HepG2 (cell line): ENCODE measurements around the gene ENO1. TPM values are rescaled to one million over a fixed set of nuclear protein-coding genes. Genes with fewer than 3 reads are reported as not detected.

Experiments used
- AGO1 ChIP-seq: fragments of 200-400 bp; formaldehyde crosslinking; IDR thresholded peaks from 2 replicates; pipeline ENCODE4 v1.6.1; 2017; ENCODE audit warnings: mild to moderate bottlenecking, low read depth, low read length, moderate library complexity; ENCODE audit not compliant: poor library complexity, severe bottlenecking
- CEBPB ChIP-seq: IDR thresholded peaks from 2 replicates; pipeline ENCODE4 v1.6.1; 2011; ENCODE audit warnings: low read depth, low read length, improper control_type of control experiment, borderline replicate concordance
- ELF4 ChIP-seq: sonication (generic); formaldehyde crosslinking; IDR thresholded peaks from 2 replicates; pipeline ENCODE4 v1.5.0; 2020; ENCODE audit warnings: missing genetic modification reagents, mild to moderate bottlenecking, moderate library complexity, borderline replicate concordance
- FOXC1 ChIP-seq: sonication (generic); formaldehyde crosslinking; IDR thresholded peaks from 2 replicates; pipeline ENCODE4 v1.8.0; 2022; ENCODE audit warnings: mild to moderate bottlenecking, missing genetic modification reagents, borderline replicate concordance
- HNF4A ChIP-seq: sonication (generic); formaldehyde crosslinking; IDR thresholded peaks from 2 replicates; pipeline ENCODE4 v1.4.0; 2020; ENCODE audit warnings: missing genetic modification reagents
- SMARCC2 ChIP-seq: fragments of 450-650 bp; IDR thresholded peaks from 2 replicates; pipeline ENCODE4 v1.6.1; 2017; ENCODE audit warnings: antibody characterized with exemption, mild to moderate bottlenecking
- WIZ ChIP-seq: sonication (generic); formaldehyde crosslinking; IDR thresholded peaks from 2 replicates; pipeline ENCODE4 v1.5.1; 2020; ENCODE audit warnings: mild to moderate bottlenecking, missing genetic modification reagents
- YEATS4 ChIP-seq: sonication (generic); formaldehyde crosslinking; IDR thresholded peaks from 2 replicates; pipeline ENCODE4 v1.4.0; 2020; ENCODE audit warnings: missing genetic modification reagents, borderline replicate concordance
- ZBTB8A ChIP-seq: sonication (generic); formaldehyde crosslinking; IDR thresholded peaks from 2 replicates; pipeline ENCODE4 v1.4.0; 2020; ENCODE audit warnings: mild to moderate bottlenecking, low read depth, missing genetic modification reagents, borderline replicate concordance
- ZNF232 ChIP-seq: sonication (generic); formaldehyde crosslinking; IDR thresholded peaks from 2 replicates; pipeline ENCODE4 v1.4.0; 2020; ENCODE audit warnings: missing genetic modification reagents, borderline replicate concordance
- ZNF253 ChIP-seq: sonication (generic); formaldehyde crosslinking; IDR thresholded peaks from 2 replicates; pipeline ENCODE4 v1.8.0; 2022; ENCODE audit warnings: mild to moderate bottlenecking, missing genetic modification reagents, borderline replicate concordance
- ZNF3 ChIP-seq: IDR thresholded peaks from 2 replicates; pipeline ENCODE4 v1.7.0; 2017; ENCODE audit warnings: inconsistent platforms
- ZNF331 ChIP-seq: sonication (generic); formaldehyde crosslinking; IDR thresholded peaks from 2 replicates; pipeline ENCODE4 v1.4.0; 2020; ENCODE audit warnings: missing genetic modification reagents
- ZNF564 ChIP-seq: sonication (generic); formaldehyde crosslinking; IDR thresholded peaks from 2 replicates; pipeline ENCODE4 v1.8.1; 2023; ENCODE audit warnings: mild to moderate bottlenecking, missing genetic modification reagents
- ZNF781 ChIP-seq: sonication (generic); formaldehyde crosslinking; IDR thresholded peaks from 2 replicates; pipeline ENCODE4 v1.5.1; 2020; ENCODE audit warnings: borderline replicate concordance, mild to moderate bottlenecking, missing genetic modification reagents; ENCODE audit errors: not compliant biosample characterization
- ZNF83 ChIP-seq: sonication (generic); formaldehyde crosslinking; IDR thresholded peaks from 2 replicates; pipeline ENCODE4 v1.4.0; 2020; ENCODE audit warnings: missing genetic modification reagents, mild to moderate bottlenecking, borderline replicate concordance
- ZNF879 ChIP-seq: sonication (generic); formaldehyde crosslinking; IDR thresholded peaks from 2 replicates; pipeline ENCODE4 v1.8.1; 2023; ENCODE audit warnings: missing genetic modification reagents
- polyA plus RNA-seq, 8 experiments: library from polyadenylated mRNA; depleted of rRNA in 3 of 8; stranded (reverse) in 7 of 8; unstranded in 1 of 8; fragments of >200 nt; fragmentation: Illumina TruSeq in 4 of 8; extraction: Trizol in 4 of 8; gene quantifications; 2 replicates each; pipeline versions ENCODE4 v1.2.1 to v1.2.3, GENCODE V29; 2011 to 2016; ENCODE audit warnings: low read depth in 4 of 8, missing spikeins in 1 of 8, mixed read lengths in 1 of 8; ENCODE audit not compliant: insufficient read depth in 1 of 8
- total RNA-seq, 5 experiments: library from RNA; depleted of rRNA; stranded (reverse); fragments of >200 nt; fragmentation: Illumina TruSeq; extraction: Trizol; gene quantifications; 2 replicates each; pipeline ENCODE4 v1.2.3, GENCODE V29; 2016; ENCODE audit warnings: low read depth in 1 of 5
- TF ChIP-seq, protein P1 (sequence below): sonication (generic); formaldehyde crosslinking; IDR thresholded peaks from 2 replicates; pipeline ENCODE4 v1.4.0; 2020; ENCODE audit warnings: mild to moderate bottlenecking, missing genetic modification reagents
- TF ChIP-seq, protein P2 (sequence below): sonication (generic); formaldehyde crosslinking; IDR thresholded peaks from 2 replicates; pipeline ENCODE4 v1.5.0; 2020; ENCODE audit warnings: mild to moderate bottlenecking, missing genetic modification reagents, borderline replicate concordance

Gene ENO1
- total and polyA plus RNA-seq, 2 of the 13 experiments (the other 11 are each of a cell fraction or from before 2014, with no cell fraction given), result 1,559 to 3,103 TPM

DNA sequence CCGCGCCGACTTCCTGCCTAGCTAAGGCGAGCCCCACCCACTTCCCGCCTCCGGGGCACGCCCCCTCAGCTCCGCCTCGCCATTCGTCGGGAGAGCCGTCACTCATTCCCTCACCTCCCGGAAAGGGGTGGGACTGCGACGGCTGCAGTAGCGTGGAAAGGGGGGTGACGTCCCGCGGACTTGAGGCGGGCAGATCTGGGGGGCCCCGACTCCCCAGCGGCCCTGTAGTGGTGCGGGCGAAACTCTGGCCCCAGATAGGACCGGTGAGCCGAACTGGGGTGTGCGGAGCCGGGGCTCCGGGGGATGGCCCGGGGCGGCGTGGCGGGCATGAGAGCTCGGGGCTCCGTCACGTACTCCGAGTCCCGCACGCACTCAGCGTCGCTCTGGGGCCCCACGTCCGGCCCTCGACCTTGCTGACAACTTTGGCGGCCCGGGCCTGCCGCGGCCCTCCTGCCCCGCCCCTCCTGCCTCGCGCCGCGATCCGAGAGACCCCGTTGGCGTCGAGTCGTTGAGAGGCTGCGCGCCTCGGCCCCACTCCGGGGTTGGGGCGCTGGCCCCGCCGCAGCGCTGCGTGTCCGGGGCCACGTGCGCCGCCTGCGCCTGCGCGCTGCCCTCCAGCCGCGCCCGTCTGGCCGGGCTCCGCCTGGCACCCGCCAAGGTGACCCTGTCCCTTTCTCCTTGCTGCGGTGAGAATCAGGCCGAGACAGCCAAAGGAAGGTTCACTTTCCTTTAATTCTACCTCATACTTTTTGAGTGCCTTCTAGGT lies 395 bp upstream of the ENO1 start (continued):
- TF ChIP-seq ZNF83 (CRISPR knock-in tag) (peak; percentile 82; the same call in 1 of the 2 replicates), ZNF253 (CRISPR knock-in tag) (peak; percentile 94; the same call in 1 of the 2 replicates), FOXC1 (0 out of 2 replicates have a peak, but pooled peaks have one; percentile 46), SMARCC2 (no peak), HNF4A (CRISPR knock-in tag) (0 out of 2 replicates have a peak, but pooled peaks have one; percentile 10), ELF4 (peak; percentile 97), ZNF879 (CRISPR knock-in tag) (peak; percentile 97), ZNF331 (CRISPR knock-in tag) (peak; percentile 91), ZBTB8A (CRISPR knock-in tag) (no peak), AGO1 (no peak), ZNF232 (peak; percentile 93; the same call in 1 of the 2 replicates), WIZ (peak; percentile 83), ZNF781 (peak; percentile 48), ZNF3 (CRISPR knock-in tag) (0 out of 2 replicates have a peak, but pooled peaks have one; percentile 21), ZNF564 (CRISPR knock-in tag) (peak; percentile 92), YEATS4 (CRISPR knock-in tag) (peak; percentile 98), CEBPB (no peak)
- TF ChIP-seq, protein P1, sequence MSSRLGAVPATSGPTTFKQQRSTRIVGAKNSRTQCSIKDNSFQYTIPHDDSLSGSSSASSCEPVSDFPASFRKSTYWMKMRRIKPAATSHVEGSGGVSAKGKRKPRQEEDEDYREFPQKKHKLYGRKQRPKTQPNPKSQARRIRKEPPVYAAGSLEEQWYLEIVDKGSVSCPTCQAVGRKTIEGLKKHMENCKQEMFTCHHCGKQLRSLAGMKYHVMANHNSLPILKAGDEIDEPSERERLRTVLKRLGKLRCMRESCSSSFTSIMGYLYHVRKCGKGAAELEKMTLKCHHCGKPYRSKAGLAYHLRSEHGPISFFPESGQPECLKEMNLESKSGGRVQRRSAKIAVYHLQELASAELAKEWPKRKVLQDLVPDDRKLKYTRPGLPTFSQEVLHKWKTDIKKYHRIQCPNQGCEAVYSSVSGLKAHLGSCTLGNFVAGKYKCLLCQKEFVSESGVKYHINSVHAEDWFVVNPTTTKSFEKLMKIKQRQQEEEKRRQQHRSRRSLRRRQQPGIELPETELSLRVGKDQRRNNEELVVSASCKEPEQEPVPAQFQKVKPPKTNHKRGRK, result no peak
- TF ChIP-seq, protein P2, sequence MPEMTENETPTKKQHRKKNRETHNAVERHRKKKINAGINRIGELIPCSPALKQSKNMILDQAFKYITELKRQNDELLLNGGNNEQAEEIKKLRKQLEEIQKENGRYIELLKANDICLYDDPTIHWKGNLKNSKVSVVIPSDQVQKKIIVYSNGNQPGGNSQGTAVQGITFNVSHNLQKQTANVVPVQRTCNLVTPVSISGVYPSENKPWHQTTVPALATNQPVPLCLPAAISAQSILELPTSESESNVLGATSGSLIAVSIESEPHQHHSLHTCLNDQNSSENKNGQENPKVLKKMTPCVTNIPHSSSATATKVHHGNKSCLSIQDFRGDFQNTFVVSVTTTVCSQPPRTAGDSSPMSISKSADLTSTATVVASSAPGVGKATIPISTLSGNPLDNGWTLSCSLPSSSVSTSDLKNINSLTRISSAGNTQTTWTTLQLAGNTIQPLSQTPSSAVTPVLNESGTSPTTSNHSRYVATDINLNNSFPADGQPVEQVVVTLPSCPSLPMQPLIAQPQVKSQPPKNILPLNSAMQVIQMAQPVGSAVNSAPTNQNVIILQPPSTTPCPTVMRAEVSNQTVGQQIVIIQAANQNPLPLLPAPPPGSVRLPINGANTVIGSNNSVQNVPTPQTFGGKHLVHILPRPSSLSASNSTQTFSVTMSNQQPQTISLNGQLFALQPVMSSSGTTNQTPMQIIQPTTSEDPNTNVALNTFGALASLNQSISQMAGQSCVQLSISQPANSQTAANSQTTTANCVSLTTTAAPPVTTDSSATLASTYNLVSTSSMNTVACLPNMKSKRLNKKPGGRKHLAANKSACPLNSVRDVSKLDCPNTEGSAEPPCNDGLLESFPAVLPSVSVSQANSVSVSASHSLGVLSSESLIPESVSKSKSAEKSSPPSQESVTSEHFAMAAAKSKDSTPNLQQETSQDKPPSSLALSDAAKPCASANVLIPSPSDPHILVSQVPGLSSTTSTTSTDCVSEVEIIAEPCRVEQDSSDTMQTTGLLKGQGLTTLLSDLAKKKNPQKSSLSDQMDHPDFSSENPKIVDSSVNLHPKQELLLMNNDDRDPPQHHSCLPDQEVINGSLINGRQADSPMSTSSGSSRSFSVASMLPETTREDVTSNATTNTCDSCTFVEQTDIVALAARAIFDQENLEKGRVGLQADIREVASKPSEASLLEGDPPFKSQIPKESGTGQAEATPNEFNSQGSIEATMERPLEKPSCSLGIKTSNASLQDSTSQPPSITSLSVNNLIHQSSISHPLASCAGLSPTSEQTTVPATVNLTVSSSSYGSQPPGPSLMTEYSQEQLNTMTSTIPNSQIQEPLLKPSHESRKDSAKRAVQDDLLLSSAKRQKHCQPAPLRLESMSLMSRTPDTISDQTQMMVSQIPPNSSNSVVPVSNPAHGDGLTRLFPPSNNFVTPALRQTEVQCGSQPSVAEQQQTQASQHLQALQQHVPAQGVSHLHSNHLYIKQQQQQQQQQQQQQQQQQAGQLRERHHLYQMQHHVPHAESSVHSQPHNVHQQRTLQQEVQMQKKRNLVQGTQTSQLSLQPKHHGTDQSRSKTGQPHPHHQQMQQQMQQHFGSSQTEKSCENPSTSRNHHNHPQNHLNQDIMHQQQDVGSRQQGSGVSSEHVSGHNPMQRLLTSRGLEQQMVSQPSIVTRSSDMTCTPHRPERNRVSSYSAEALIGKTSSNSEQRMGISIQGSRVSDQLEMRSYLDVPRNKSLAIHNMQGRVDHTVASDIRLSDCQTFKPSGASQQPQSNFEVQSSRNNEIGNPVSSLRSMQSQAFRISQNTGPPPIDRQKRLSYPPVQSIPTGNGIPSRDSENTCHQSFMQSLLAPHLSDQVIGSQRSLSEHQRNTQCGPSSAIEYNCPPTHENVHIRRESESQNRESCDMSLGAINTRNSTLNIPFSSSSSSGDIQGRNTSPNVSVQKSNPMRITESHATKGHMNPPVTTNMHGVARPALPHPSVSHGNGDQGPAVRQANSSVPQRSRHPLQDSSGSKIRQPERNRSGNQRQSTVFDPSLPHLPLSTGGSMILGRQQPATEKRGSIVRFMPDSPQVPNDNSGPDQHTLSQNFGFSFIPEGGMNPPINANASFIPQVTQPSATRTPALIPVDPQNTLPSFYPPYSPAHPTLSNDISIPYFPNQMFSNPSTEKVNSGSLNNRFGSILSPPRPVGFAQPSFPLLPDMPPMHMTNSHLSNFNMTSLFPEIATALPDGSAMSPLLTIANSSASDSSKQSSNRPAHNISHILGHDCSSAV, result no peak
